GM19099 (cell line): ENCODE measurements around the gene NPHS1.

ENCODE experiments used
- POLR2A ChIP-seq: IDR thresholded peaks from 3 replicates; pipeline ENCODE4 v1.6.1; 2011; ENCODE audit warnings: low read depth; ENCODE audit not compliant: insufficient read length; ENCODE audit errors: extremely low read depth

The NPHS1 gene, protein sequence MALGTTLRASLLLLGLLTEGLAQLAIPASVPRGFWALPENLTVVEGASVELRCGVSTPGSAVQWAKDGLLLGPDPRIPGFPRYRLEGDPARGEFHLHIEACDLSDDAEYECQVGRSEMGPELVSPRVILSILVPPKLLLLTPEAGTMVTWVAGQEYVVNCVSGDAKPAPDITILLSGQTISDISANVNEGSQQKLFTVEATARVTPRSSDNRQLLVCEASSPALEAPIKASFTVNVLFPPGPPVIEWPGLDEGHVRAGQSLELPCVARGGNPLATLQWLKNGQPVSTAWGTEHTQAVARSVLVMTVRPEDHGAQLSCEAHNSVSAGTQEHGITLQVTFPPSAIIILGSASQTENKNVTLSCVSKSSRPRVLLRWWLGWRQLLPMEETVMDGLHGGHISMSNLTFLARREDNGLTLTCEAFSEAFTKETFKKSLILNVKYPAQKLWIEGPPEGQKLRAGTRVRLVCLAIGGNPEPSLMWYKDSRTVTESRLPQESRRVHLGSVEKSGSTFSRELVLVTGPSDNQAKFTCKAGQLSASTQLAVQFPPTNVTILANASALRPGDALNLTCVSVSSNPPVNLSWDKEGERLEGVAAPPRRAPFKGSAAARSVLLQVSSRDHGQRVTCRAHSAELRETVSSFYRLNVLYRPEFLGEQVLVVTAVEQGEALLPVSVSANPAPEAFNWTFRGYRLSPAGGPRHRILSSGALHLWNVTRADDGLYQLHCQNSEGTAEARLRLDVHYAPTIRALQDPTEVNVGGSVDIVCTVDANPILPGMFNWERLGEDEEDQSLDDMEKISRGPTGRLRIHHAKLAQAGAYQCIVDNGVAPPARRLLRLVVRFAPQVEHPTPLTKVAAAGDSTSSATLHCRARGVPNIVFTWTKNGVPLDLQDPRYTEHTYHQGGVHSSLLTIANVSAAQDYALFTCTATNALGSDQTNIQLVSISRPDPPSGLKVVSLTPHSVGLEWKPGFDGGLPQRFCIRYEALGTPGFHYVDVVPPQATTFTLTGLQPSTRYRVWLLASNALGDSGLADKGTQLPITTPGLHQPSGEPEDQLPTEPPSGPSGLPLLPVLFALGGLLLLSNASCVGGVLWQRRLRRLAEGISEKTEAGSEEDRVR (N-terminal part only)

DNA sequence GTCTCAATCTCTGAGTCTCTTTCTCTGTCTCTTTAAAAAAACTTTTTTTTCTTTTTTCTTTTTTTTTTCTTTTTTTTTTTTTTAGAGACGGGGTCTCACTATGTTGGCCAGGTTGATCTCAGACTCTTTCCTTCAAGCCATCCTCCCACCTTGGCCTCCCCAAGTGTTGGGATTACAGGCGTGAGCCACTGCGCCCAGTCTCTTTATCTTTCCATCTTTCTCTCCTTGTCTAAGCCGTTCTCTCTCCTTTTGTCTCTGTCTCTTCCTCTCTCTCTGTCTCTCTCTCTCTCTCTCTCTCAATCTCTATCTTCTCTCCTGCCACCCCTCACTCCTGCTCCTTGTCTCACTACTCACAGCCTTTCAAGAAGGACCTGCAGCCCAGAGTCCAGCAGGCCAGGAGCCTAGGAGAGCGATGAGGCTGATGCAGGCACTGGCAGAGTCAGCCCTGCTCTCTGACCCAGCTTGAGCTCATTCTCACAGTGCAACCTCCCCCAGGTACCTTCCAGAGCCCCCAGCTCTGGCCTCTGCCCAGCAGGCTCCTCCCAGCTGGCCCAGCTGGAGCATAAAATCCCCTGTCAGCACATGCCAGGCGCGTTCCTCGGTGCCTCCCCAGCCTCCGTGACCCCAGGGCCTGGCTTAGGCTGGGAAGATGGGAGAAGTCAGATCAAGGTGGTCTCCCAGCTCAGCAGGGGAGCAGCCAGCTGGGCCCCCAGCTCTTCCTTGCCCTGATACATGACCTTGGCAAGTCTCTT is at the start of gene NPHS1:
NPHS1 (minus strand) TSS at position 476 of the 752 bp plus-strand sequence. CDS start 667 bp downstream, outside the sequence.
- no peak for TF ChIP-seq POLR2A

DNA sequence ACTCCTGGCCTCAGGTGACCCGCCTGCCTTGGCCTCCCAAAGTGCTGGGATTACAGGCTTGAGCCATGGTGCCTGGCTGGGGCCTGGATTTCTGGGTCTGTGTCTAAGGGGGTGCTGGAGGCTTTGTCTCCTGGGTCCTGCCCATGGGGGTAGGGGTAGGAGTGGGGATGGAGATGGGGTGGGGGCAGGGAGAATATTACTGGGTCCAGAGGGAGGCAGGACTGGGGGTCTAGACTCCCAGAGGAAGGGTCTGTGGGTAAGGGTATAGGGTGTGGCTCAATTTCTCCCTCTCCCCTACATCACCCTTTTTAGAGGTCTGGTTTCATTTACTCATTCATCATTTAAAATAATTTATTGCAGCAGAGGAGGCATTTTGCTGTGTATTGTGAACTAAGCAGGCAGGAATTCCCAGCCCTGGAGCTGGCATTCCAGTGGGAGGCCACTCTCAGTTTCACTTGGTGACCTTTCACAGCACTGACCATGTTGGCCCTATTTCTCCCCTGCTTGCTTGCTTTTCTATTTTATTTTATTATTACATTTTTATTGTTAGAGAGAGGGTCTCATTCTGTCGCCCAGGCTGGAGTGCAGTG is 48.8 kb upstream of the NPHS1 start:
- no peak for TF ChIP-seq POLR2A

DNA sequence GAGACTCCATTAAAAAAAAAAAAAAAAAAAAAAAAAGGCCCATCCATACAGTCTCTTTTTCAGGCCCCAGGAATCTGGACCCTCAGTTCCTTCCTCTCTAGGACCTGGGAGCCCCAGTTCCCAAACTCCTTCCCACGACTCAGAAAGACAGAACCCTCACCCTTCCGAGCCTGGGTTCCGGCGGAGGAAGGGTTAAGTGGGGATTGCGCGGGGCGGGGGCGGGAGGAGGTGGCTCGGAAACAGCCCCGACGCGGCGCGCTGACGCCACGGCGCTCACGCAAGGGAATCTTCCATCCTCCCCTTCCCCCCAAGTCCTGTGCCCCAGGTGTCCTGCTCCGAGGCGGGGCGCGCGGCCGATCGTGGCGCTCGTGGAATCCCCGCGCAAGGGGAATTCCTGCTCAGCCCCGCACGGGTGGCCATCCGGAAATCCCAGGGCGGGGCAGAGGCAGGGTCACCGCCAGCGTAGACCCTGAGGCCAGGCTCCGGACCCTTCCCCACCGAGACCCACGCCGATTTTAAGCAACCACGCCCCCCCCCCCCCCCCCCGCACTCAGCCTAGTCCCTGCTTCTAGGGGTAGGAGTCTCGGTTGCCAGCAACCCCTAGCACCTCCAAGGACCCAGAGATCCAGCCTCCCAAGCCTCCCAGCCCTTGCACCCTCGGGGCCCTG is 47.4 kb upstream of the NPHS1 start:
- TF ChIP-seq POLR2A = peak; percentile 32

DNA sequence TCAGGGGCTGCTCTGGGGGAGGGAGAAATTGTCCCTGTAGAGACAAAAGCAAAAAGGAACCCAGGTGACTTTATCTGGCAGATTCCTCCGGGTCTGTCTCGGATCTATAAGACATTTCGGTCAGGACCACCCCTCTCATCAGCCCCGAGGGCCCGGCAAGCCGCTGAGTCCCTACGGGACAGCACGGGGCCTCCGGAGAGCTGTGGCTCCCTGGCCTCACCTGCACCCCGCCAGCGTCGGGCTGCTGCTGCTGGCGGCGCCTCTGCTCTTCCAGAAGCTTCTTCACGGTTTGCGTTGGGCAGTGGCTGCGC is 46.1 kb upstream of the NPHS1 start:
- TF ChIP-seq POLR2A = no peak

GRCh38 chr19:35897706-35898451 is 45.6 kb upstream of the NPHS1 start:
- TF ChIP-seq POLR2A = no peak

DNA sequence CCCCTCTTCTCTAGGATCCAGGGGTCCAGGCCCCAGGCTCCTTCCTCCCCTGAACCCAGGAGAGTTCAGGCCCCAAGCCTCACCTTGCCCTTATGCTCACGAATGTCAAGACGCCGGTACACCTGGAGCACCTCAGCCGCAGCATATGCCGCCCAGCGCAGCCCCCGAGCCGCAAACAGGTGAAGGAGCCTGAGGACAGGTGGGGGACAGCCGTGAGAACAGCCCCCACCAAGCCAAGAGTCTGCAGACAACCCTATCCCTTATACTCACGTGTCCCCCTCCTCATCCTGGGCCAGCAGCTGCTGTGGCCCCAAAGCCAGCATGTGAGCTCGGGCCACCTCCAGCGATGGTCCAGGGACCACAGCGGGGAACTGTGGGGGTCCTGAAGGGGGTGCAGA is 44.3 kb upstream of the NPHS1 start:
- TF ChIP-seq POLR2A = peak; percentile 21

- TF ChIP-seq POLR2A = no peak
These were observed 43.8 kb upstream of the NPHS1 start for GRCh38 chr19:35895911-35896642.

DNA sequence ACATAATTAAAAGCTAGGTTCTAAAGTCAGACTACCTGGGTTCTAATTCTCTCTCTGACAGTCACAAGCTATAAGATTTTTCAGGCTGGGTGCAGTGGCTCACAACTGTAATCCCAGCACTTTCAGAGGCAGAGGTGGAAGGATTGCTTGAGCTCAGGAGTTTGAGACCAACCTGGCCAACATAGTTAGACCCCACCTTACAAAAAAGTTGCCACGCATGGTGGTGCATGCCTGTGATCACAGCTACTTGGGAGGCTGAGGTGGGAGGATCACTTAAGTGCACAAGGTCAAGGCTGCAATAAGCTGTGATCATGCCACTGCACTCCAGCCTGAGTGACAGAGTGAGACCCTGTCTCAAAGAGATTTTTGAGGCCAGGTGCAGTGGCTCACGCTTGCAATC is 42.0 kb upstream of the NPHS1 start:
- TF ChIP-seq POLR2A = no peak

DNA sequence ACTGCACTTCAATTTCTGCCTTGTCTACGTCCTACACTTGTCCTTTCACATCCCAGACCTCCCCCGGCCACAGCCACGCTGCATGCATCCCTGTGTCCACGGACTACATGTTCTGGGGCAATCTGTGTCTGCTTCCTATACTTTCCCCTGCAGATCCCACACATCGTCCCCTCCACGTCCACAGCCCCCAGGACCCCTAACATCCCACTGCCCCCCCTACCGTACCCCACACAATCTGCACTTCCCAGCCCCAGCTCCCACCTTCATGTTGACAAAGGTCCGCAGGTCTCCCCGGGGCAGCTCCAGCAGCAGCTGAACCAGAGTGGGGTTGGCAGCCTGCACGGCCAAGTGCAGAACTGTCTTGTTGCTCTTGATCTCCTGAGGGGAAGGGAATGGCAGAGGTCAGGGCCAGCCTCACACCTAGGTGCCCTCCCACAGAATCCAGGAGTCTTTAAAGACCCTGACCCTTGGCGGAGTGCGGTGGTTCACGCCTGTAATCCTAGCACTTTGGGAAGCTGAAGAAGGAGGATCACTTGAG is 37.9 kb upstream of the NPHS1 start:
- TF ChIP-seq POLR2A = peak; percentile 31

DNA sequence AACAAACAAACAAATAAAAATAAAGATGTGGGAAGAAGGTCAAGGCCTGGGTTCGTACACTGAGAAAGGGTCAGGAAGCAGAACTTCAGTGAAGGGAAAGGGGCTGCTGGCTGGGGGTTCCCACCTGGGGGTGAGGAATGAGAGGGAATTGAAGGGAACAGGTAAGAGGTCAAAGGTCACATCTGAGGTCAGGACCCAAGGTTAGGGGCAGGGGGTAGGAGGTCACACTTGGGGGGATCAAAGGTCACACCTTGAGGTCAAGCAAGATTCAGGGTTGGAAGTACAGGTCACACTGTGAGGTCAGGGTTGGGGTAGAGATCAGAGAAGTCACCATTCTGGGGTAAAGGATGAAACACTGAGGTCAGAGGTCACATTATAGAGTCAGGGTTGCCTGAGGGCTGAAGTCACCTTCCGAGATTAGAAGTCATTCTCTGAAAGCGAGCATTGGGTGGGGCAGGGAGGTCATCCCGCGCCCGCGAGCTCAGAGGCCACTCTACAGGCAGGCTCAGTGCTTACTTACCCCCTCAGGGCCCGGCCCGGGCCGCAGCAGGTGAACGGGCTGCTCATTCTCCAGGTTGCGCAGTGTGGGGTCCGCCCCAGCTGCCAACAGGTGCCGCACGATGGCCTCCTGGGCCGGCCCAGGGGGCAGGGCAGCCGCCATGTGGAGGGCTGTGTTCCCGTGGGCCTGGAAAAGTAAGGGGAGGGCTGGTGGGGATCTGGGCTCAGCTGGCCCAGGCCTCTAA is 37.2 kb upstream of the NPHS1 start:
- TF ChIP-seq POLR2A = no peak

- no peak for TF ChIP-seq POLR2A
These were observed 36.1 kb upstream of the NPHS1 start for GRCh38 chr19:35888398-35888797.

DNA sequence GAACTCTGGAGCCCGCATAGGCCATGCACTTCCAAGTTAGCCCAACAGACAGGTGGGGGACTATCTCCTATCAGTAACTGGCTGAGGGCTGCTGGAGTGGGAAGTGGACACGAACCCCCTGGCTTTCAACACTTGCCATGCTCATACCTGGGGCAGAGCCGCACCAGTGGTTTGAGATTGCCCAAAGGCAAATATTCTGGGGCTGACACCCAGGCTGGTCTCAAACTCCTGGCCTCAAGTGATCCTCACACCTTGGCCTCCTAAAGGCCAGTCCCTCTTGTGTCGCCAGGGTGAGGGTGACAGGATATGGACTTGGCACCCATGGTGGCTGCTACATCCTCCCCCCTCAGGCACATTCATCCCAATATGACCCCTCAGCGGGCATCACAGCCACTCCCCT is 34.9 kb upstream of the NPHS1 start:
- peak; percentile 23 for TF ChIP-seq POLR2A
